Endothelial cell of umbilical vein (primary cell): Measurements from ENCODE around the gene KRTAP4-4. TPM values are rescaled to one million over a fixed set of nuclear protein-coding genes. Genes with fewer than 3 reads are reported as not detected.

Experiments used
- Bru-seq: library from RNA; stranded (reverse); fragments of 400-500 nt; gene quantifications from one replicate; lab custom pipeline; 2021; lab: Mats Ljungman, UMichigan
- BruChase-seq, 2 experiments: library from RNA; stranded (reverse); fragments of 400-500 nt; gene quantifications; one replicate each; lab custom pipeline; 2021; lab: Mats Ljungman, UMichigan
- BruUV-seq: library from RNA; stranded (reverse); fragments of 400-500 nt; replicated peaks from 2 replicates; lab custom pipeline; 2021; lab: Mats Ljungman, UMichigan
- CTCF ChIA-PET: fragments of 300-600, 350-600 bp; sonication (Branson Sonifier 250); formaldehyde crosslinking; loops from one replicate; lab custom pipeline; 2021; ENCODE audit warnings: antibody characterized with exemption, inconsistent platforms; lab: Charles Lee
- POLR2A ChIA-PET: fragments of 300-600, 350-600 bp; sonication (Branson Sonifier 250); formaldehyde crosslinking; loops from one replicate; lab custom pipeline; 2021; ENCODE audit warnings: antibody characterized with exemption, inconsistent platforms; lab: Charles Lee
- DNase-seq: peaks from one replicate; pipeline ENCODE4 v3.0.0-alpha.2; 2011; ENCODE audit warnings: low read depth, low spot score
- FAIRE-seq: peaks from 2 replicates; lab custom pipeline; 2011; peaks lifted over from hg19 to GRCh38; lab: Jason Lieb, UNC
- H2AFZ ChIP-seq: 2 replicates; pipeline ENCODE4 v1.6.0; 2012; ENCODE audit warnings: low read depth, low read length, control low read depth, inconsistent platforms
- H3K27ac ChIP-seq: 2 replicates; pipeline ENCODE4 v1.5.1; 2011; ENCODE audit warnings: low read depth, mild to moderate bottlenecking, control low read depth, low read length, moderate library complexity; ENCODE audit not compliant: insufficient read depth
- H3K27me3 ChIP-seq, 2 experiments: 2 replicates each; pipeline versions ENCODE4 v1.6.0 to v1.6.1; 2011; ENCODE audit warnings: low read length in 2 of 2, mixed read lengths in 1 of 2; ENCODE audit not compliant: control insufficient read depth in 2 of 2, insufficient read depth in 2 of 2
- H3K36me3 ChIP-seq, 2 experiments: 2 replicates in 1 of 2; 3 replicates in 1 of 2; pipeline ENCODE4 v1.5.1; 2011; ENCODE audit warnings: low read length in 2 of 2, mild to moderate bottlenecking in 1 of 2, moderate library complexity in 1 of 2; ENCODE audit not compliant: control insufficient read depth in 2 of 2, insufficient read depth in 2 of 2; ENCODE audit errors: extremely low read depth in 1 of 2
- H3K4me1 ChIP-seq: 3 replicates; pipeline ENCODE4 v1.5.1; 2011; ENCODE audit warnings: mild to moderate bottlenecking, low read length; ENCODE audit not compliant: control insufficient read depth, insufficient read depth; ENCODE audit errors: extremely low read depth
- H3K4me2 ChIP-seq: 2 replicates; pipeline ENCODE4 v1.6.1; 2011; ENCODE audit warnings: low read length, control low read depth, mixed read lengths; ENCODE audit not compliant: insufficient read depth
- H3K4me3 ChIP-seq, 3 experiments: fragments of 200-600 bp in 1 of 3; sonication (generic), shearing (Covaris generic) in 1 of 3; replicated peaks in 1 of 3; 2 replicates each; pipeline ENCODE4 v1.5.1; 2011 to 2016; ENCODE audit warnings: control low read depth in 3 of 3, low read length in 3 of 3, mild to moderate bottlenecking in 2 of 3, inconsistent platforms in 1 of 3, low read depth in 1 of 3, moderate library complexity in 1 of 3; ENCODE audit not compliant: insufficient read depth in 1 of 3
- H3K79me2 ChIP-seq: 2 replicates; pipeline ENCODE4 v1.6.0; 2012; ENCODE audit warnings: low read length, inconsistent platforms; ENCODE audit not compliant: control insufficient read depth, insufficient read depth
- H3K9ac ChIP-seq: replicated peaks from 2 replicates; pipeline ENCODE3; 2011; ENCODE audit warnings: low read length, control low read depth; ENCODE audit not compliant: insufficient read depth; ENCODE audit errors: extremely low read depth
- H3K9me1 ChIP-seq: replicated peaks from 3 replicates; pipeline ENCODE4 v1.6.0; 2011; ENCODE audit warnings: mild to moderate bottlenecking, low read length; ENCODE audit not compliant: control insufficient read depth, insufficient read depth; ENCODE audit errors: extremely low read depth
- H3K9me3 ChIP-seq: replicated peaks from 2 replicates; pipeline ENCODE4 v1.5.1; 2012; ENCODE audit warnings: low read length, inconsistent platforms; ENCODE audit not compliant: control insufficient read depth, insufficient read depth
- H4K20me1 ChIP-seq: replicated peaks from 2 replicates; pipeline ENCODE3; 2011; ENCODE audit warnings: mild to moderate bottlenecking, low read length; ENCODE audit not compliant: control insufficient read depth, insufficient read depth; ENCODE audit errors: extremely low read depth
- CTCF ChIP-seq, 2 donors: IDR thresholded peaks; 1 replicate in 1 of 2; 2 replicates in 1 of 2; pipeline ENCODE4 v1.5.1; 2011; ENCODE audit warnings: low read length in 2 of 2, mild to moderate bottlenecking in 2 of 2, moderate library complexity in 2 of 2, control low read depth in 1 of 2, inconsistent platforms in 1 of 2, low read depth in 1 of 2; ENCODE audit not compliant: insufficient read depth in 1 of 2; ENCODE audit errors: extremely low read depth in 1 of 2
- EZH2 ChIP-seq: IDR thresholded peaks from 2 replicates; pipeline ENCODE4 v1.6.1; 2012; ENCODE audit warnings: borderline replicate concordance, low read depth, mild to moderate bottlenecking, moderate library complexity, low read length, inconsistent platforms; ENCODE audit not compliant: severe bottlenecking
- FOS ChIP-seq: IDR thresholded peaks from 2 replicates; pipeline ENCODE4 v1.6.1; 2011; ENCODE audit warnings: mild to moderate bottlenecking, low read length, moderate library complexity, borderline replicate concordance; ENCODE audit not compliant: insufficient read depth
- GATA2 ChIP-seq: IDR thresholded peaks from 2 replicates; pipeline ENCODE4 v1.7.0; 2011; ENCODE audit warnings: low read depth, mild to moderate bottlenecking, moderate library complexity, mixed read lengths, low read length; ENCODE audit not compliant: insufficient read length, insufficient read depth
- JUN ChIP-seq: IDR thresholded peaks from 2 replicates; pipeline ENCODE4 v1.6.1; 2011; ENCODE audit warnings: borderline replicate concordance, low read depth; ENCODE audit not compliant: insufficient read length, insufficient read depth
- MYC ChIP-seq: IDR thresholded peaks from one replicate; pipeline ENCODE4 v1.6.1; 2011; ENCODE audit warnings: mild to moderate bottlenecking, low read depth, low read length
- POLR2A ChIP-seq: IDR thresholded peaks from 2 replicates; pipeline ENCODE4 v1.6.1; 2012; ENCODE audit warnings: low read depth, mild to moderate bottlenecking, control low read depth, low read length
- POLR2AphosphoS5 ChIP-seq: IDR thresholded peaks from 2 replicates; pipeline ENCODE4 v1.6.1; 2012; ENCODE audit warnings: low read depth, mild to moderate bottlenecking, control low read depth, low read length, moderate library complexity; ENCODE audit not compliant: insufficient read depth
- dilution Hi-C: fragments of 300-500 bp; cut with MboI; formaldehyde crosslinking; loops from one replicate; pipeline ENCODE4 v1.15.0; 2019; ENCODE audit warnings: low sequenced_read_pairs; ENCODE audit not compliant: extremely low pct_ligation_motif_present
- intact Hi-C: fragments of 100-400 bp; cut with micrococcal nuclease; formaldehyde crosslinking; loops from one replicate; pipeline ENCODE4 v1.10.0; 2022
- long read RNA-seq: library from polyadenylated mRNA; stranded (forward); transcript quantifications from one replicate; pipeline ENCODE4 v2.0.0, GENCODE V29; 2021
- polyA minus RNA-seq, 3 experiments: library from RNA; depleted of rRNA, polyadenylated mRNA; stranded (reverse); fragments of >200 nt; gene quantifications; 1 replicate in 1 of 3; 2 replicates in 2 of 3; pipeline ENCODE4 v1.2.3, GENCODE V29; 2011
- polyA plus RNA-seq, 4 experiments: library from polyadenylated mRNA; depleted of rRNA in 3 of 4; stranded (reverse) in 3 of 4; unstranded in 1 of 4; fragments of >200 nt; gene quantifications; 2 replicates each; pipeline versions ENCODE4 v1.2.1 to v1.2.3, GENCODE V29; 2011 to 2012; ENCODE audit warnings: missing spikeins in 1 of 4
- total RNA-seq: library from RNA; stranded (reverse); gene quantifications from 2 replicates; pipeline ENCODE4 v1.2.3, GENCODE V29; 2021
- TF ChIP-seq, protein P1 (sequence below): IDR thresholded peaks from 2 replicates; pipeline ENCODE4 v1.6.1; 2011; ENCODE audit not compliant: insufficient read depth, insufficient read length

KRTAP4-4 gene
- not detected in 2 replicates for total RNA-seq
- polyA plus RNA-seq = not detected in 2 replicates
- not detected in 2 replicates for polyA plus RNA-seq (2011; cell fraction: cytosol; rRNA removed)
- polyA plus RNA-seq (2011; cell fraction: nucleus; rRNA removed) = not detected in 2 replicates
- not detected in 2 replicates for polyA plus RNA-seq (2012)
- polyA minus RNA-seq = not detected in 2 replicates
- polyA minus RNA-seq (2011; cell fraction: cytosol; rRNA and poly(A)+ RNA removed) = not detected
- polyA minus RNA-seq (2011; cell fraction: nucleus; rRNA and poly(A)+ RNA removed) = not detected in 2 replicates
- Bru-seq, nascent RNA = not detected
- not detected for BruChase-seq, experiment 1, labeled RNA remaining after a 6-hour chase
- not detected for BruChase-seq, experiment 2, labeled RNA remaining after a 2-hour chase
- long read RNA-seq = 0 reads

GRCh38 chr17:41160648-41161047 is at the start of gene KRTAP4-4:
KRTAP4-4 (minus strand) TSS chr17:41160748; CDS start chr17:41160691, 57 bp downstream.
- Histone ChIP-seq H4K20me1 (no peaks in the 10 kb centered on the region), H3K79me2 (no peaks in the 10 kb centered on the region), H3K4me3 (no peak within 1 kb of the TSS), H3K4me1 (no peaks in the 10 kb centered on the region), H3K9me3 (no peaks in the 10 kb centered on the region), H2AFZ (no peak within 1 kb of the TSS), H3K36me3 (no peaks in the 10 kb centered on the region), H3K9me1 (no peaks in the 10 kb centered on the region), H3K4me2 (no peak within 1 kb of the TSS), H3K9ac (no peak within 1 kb of the TSS), H3K27ac (no peak within 1 kb of the TSS), H3K27me3 (no peaks in the 10 kb centered on the region)
- BruUV-seq = no TSS peak
- dilution Hi-C loops (no loop called here), intact Hi-C loops (no loop called here)
- ChIA-PET CTCF (interaction anchor here (1.4 kb wide), 1 partner anchor 15 kb away, joined by 3 read pairs; no protein-coding TSS in a partner anchor), POLR2A (no interaction called here)
- DNase-seq = no peak
- no peak for FAIRE-seq
- TF ChIP-seq MYC (no peak), POLR2A (no peak), EZH2 (no peak), JUN (no peak), GATA2 (no peak), FOS (no peak), POLR2AphosphoS5 (no peak), CTCF (IDR thresholded peaks at IDR 0.05; ENCODE audit: extremely low read depth in 1 of 2, insufficient read depth in 1 of 2, low read depth in 1 of 2, low read length in 2 of 2) (no peak)
- TF ChIP-seq, protein P1, sequence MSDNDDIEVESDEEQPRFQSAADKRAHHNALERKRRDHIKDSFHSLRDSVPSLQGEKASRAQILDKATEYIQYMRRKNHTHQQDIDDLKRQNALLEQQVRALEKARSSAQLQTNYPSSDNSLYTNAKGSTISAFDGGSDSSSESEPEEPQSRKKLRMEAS = no peak
